NCI-H748 (cell line): Measurements from ENCODE around the gene ZNF275.
A peak's percentile ranks its signal among the peaks of the same experiment; 100 is the strongest.
"Not testable (repeated sequence)": the region's sequence is repeated elsewhere in the genome, so short reads cannot be mapped to it uniquely, and the experiment has no call there.

Source experiments
- DNase-seq: peaks from one replicate; lab custom pipeline; 2025; ENCODE audit not compliant: unreplicated experiment; lab: John Stamatoyannopoulos, UW

Gene ZNF275

DNA sequence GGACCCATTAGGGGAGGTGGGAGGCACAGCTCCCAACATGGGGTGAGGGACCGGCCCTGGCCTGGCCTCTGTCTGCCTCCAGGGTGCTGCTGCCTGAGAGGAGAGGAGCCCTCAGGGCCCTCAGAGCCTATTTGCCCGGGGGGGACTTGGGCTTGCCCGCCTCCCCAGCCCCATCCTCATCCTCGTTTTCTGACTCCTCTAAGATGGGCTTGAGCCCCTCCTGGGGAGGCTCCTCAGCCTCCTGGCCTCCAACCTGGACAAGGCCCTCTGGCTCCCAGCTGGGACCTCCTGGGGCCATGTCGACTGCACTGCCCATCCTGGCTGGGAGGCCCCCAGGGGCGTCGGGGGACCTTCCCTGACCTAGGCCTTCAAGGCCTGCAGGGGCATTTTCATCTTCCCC is 15.1 kb upstream of the ZNF275 start:
- no peak for DNase-seq

GRCh38 chrX:153319295-153320046 is 14.5 kb upstream of the ZNF275 start:
- DNase-seq: peak; percentile 64

- DNase-seq: not testable (repeated sequence)
These were observed 13.9 kb upstream of the ZNF275 start for GRCh38 chrX:153320047-153320443.

- DNase-seq: no peak
These were observed 13.3 kb upstream of the ZNF275 start for GRCh38 chrX:153320555-153321184.

DNA sequence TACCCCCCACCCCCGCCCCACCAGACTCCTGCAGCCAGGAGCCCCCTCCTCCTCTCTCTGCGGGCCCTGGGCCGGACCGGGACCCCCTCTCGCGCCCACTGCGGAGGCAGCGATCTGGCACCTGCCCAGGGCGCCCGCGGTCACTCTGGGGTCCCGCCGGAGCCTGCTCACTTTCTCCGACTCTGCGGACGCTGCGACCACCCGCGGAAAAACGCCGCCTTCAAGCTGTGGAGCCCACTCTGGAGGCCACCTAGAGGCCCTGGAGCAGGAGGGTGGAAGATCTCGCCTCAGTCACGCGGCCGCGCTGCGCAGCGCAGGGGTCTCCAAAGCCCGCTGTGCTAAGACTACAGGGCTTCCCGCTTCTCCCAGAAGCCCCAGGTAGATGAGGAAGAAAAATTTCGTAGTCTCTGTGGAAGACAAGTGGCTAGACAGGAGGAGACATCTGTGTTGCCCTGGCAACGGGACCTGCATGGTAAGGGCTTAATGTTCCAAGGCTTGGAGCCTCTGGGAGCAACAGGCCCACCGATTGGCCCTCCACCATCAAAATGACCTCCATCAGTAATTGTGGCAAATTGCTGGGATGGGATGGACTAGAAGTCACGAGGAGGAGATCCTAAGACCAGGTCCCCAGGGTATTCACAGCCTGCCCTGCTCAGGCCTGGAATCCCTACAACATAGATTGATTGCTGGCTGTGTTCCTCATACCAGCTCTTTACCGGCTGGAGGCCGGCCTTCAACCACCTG is 12.4 kb upstream of the ZNF275 start, which contains the start of gene PNMA6F:
TSS of gene PNMA6F (minus strand) at position 387 of the 744 bp plus-strand sequence. CDS start 1,093 bp downstream, outside the sequence.
- DNase-seq: no peak

DNA sequence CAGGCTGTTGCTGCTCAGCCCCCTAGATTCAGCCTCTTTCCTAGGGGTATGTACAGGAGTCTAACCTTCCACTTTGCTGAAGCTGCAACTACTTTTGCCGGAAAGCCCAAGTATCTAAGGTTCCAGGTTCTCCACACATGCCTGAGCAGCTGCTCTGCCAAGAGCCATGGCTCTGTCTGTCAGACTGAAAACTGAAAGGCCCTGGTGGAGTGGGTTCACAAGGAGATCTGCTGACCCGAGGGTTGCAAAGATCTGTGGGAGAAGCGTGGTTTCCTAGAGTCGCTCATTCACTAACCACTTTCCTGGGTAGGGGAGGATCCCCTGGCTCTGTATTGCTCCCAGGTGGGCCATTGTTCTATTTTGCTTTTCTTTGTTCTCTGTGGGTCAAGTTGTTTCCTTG is 6.4 kb upstream of the ZNF275 start:
- DNase-seq: no peak

DNA sequence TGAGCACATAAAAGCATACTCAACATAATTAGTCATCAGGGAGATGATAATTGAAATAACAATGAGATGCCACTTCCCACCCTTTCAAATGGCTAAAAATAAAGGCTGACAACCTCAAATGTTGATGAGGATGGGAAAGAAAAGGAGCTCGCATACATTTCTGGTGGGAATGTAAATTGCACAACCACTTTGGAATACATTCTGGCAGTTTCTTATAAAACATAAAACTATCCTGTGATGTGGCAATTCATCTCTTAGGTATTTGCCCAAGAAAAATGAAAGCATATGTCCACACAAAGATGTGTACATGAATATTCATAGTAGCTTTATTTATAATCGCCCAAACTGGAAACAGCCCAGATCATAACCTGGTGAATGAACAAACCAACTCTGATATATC is 687 bp upstream of the ZNF275 start:
- no peak for DNase-seq

GRCh38 chrX:153334654-153335295 is 822 bp downstream of the ZNF275 start:
- DNase-seq: no peak

- DNase-seq: no peak
These were observed 2.4 kb downstream of the ZNF275 start for GRCh38 chrX:153336121-153336894.

GRCh38 chrX:153336988-153337387 is 3.0 kb downstream of the ZNF275 start:
- no peak for DNase-seq

DNA sequence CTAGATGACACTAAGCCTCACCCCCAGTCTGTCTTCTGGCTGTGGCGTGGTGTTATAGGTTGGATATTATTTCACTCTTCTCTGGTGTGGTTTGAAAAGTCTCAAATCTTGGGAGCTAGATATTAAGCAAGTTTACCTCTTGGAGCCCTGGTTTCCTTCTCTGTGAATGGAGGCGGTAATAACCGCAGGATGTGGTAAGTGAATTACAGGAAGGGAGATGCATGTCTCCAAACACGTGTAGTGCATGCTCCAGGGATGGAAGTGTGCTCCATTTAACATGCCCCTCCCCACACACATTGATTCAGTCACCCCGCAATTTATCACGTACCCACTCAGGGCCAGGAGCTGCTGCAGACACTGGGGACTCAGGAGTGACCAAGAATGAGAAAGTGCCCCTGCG is 4.9 kb downstream of the ZNF275 start:
- DNase-seq: no peak

- no peak for DNase-seq
These were observed 5.7 kb downstream of the ZNF275 start for GRCh38 chrX:153339662-153340061.

GRCh38 chrX:153340111-153340510 is 6.2 kb downstream of the ZNF275 start:
- DNase-seq: no peak

GRCh38 chrX:153342762-153343558 is 9.0 kb downstream of the ZNF275 start:
- DNase-seq: no peak

- DNase-seq: no peak
These were observed 9.7 kb downstream of the ZNF275 start for GRCh38 chrX:153343674-153344073.

- no peak for DNase-seq
These were observed 13.6 kb downstream of the ZNF275 start for GRCh38 chrX:153347530-153347929.

DNA sequence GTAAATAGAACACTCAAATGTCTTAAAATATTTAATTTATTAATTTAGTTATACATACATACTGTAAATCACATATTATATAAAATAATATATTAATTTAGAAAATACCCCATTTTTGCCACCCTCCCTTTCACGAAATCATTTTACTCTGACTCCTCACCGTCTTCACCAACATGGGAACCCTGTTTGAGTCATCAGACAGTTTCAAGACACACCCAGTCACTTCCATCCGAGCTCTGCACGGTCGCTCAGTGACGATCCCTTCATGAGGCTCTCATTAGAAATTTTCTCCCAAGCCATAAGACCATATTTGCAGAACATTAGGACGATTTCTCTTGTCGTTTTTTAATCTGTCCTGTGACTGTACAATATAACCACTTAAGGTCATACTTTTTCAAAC is 14.5 kb downstream of the ZNF275 start:
- DNase-seq: no peak

- DNase-seq: no peak
These were observed 16.0 kb downstream of the ZNF275 start for GRCh38 chrX:153349952-153350351.

DNA sequence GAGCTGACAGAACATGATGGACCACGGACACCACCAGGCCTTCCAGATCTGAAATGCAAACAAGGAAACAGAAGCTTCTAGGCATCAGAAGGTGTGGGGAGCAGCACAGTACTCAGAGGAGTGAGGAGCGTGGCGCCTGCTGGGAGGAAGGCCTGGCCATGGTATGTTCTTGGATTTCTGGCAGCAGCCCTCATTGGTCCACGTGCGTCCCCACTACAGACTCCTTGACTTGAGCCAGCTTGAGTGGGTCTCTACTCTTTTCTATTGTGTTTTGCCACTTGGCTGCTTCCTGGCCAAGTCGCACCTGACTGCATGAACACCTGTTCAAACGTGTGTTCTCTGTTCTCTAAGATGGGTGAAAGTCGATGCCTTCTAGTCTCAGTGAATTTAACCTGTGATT is 18.0 kb downstream of the ZNF275 start:
- DNase-seq: no peak

GRCh38 chrX:153352858-153353257 is 18.9 kb downstream of the ZNF275 start:
- no peak for DNase-seq
